ENCODE measurements around the gene ZC3H11A. TPM values are rescaled to one million over a fixed set of nuclear protein-coding genes. Genes with fewer than 3 reads are reported as not detected.
"Not testable (repeated sequence)": the region's sequence is repeated elsewhere in the genome, so short reads cannot be mapped to it uniquely, and the experiment has no call there.

Gene ZC3H11A
- total RNA-seq, 2 experiments from 2014 or later, result 67.6 to 73.3 TPM

GRCh38 chr1:203789966-203790365 is 5.5 kb upstream of the ZC3H11A start:
- no peak overlapping the region for H3K27ac ChIP-seq (ENCODE audit: low read depth in 1 of 2, low read length in 2 of 2)
- no peaks in the 10 kb centered on the region for H3K27me3 Mint-ChIP-seq
- no peak overlapping the region for H3K4me3 Mint-ChIP-seq
- no peak overlapping the region for H3K27ac Mint-ChIP-seq
- H3K4me1 ChIP-seq (ENCODE audit: insufficient read depth, low read length), result peaks cover 4% of the 10 kb centered on the region
- intact Hi-C loops (cut with DNase I, micrococcal nuclease), result loop anchor here (5.0 to 10.0 kb wide), 4 partner anchors 33 to 1445 kb away; partner anchors contain the start of genes PPP1R12B (in 1 of the 2) and UBE2T (in 1 of the 2)
- TF ChIP-seq CTCF (IDR thresholded peaks at IDR 0.05), result no peak
- no peak overlapping the region for H3K4me3 ChIP-seq (ENCODE audit: low read length)
- H3K36me3 Mint-ChIP-seq (ENCODE audit: low read depth), result no peaks in the 10 kb centered on the region
- peaks cover 4% of the 10 kb centered on the region for H3K4me1 Mint-ChIP-seq (ENCODE audit: low read depth)
- DNase-seq, result no peak
- no peaks in the 10 kb centered on the region for H3K9me3 Mint-ChIP-seq
- POLR2A ChIA-PET, result no interaction called here
- H3K9me3 ChIP-seq (ENCODE audit: control insufficient read depth in 1 of 2, insufficient read depth in 1 of 2, low read length in 2 of 2), result no peaks in the 10 kb centered on the region
- CTCF ChIA-PET, result no interaction called here
- no peaks in the 10 kb centered on the region for H3K36me3 ChIP-seq (ENCODE audit: insufficient read depth, low read length)
- no peak for ATAC-seq (ENCODE audit: poor library complexity)
- no peaks in the 10 kb centered on the region for H3K27me3 ChIP-seq (ENCODE audit: control insufficient read depth in 1 of 2, insufficient read depth in 2 of 2, low read length in 2 of 2)

- no peaks in the 10 kb centered on the region for H3K9me3 ChIP-seq (ENCODE audit: control insufficient read depth in 1 of 2, insufficient read depth in 1 of 2, low read length in 2 of 2)
- H3K27ac Mint-ChIP-seq, result no peak overlapping the region
- POLR2A ChIA-PET, result interaction anchor here (1.4 kb wide), 1 partner anchor 26 kb away, joined by 3 read pairs; the partner anchor contains the start of gene LAX1
Measured at GRCh38 chr1:203791498-203791897, 3.9 kb upstream of the ZC3H11A start.

GRCh38 chr1:203792486-203792885 is 2.9 kb upstream of the ZC3H11A start:
- Histone ChIP-seq H3K27ac (ENCODE audit: low read depth in 1 of 2, low read length in 2 of 2) (no peak overlapping the region), H3K36me3 (ENCODE audit: insufficient read depth, low read length) (peaks cover 5% of the 10 kb centered on the region), H3K4me3 (ENCODE audit: low read length) (no peak overlapping the region), H3K9me3 (ENCODE audit: control insufficient read depth in 1 of 2, insufficient read depth in 1 of 2, low read length in 2 of 2) (no peaks in the 10 kb centered on the region), H3K4me1 (ENCODE audit: insufficient read depth, low read length) (peaks cover 12% of the 10 kb centered on the region), H3K27me3 (ENCODE audit: control insufficient read depth in 1 of 2, insufficient read depth in 2 of 2, low read length in 2 of 2) (no peaks in the 10 kb centered on the region)
- no peak for ATAC-seq (ENCODE audit: poor library complexity)
- Mint-ChIP-seq H3K36me3 (ENCODE audit: low read depth) (peaks cover 18% of the 10 kb centered on the region), H3K27me3 (no peaks in the 10 kb centered on the region), H3K9me3 (no peaks in the 10 kb centered on the region), H3K4me1 (ENCODE audit: low read depth) (peaks cover 24% of the 10 kb centered on the region), H3K4me3 (no peak overlapping the region), H3K27ac (no peak overlapping the region)
- DNase-seq, result no peak
- POLR2A ChIA-PET, result no interaction called here
- no peak for TF ChIP-seq CTCF (IDR thresholded peaks at IDR 0.05)
- CTCF ChIA-PET, result interaction anchor here (0.7 to 0.9 kb wide), 2 partner anchors 167 to 720 kb away, joined by 4 read pairs; no protein-coding TSS in a partner anchor
- intact Hi-C loops (cut with DNase I, micrococcal nuclease), result loop anchor here (5.0 to 10.0 kb wide), 4 partner anchors 35 to 1448 kb away; partner anchors contain the start of genes PPP1R12B (in 1 of the 2) and UBE2T (in 1 of the 2)

More at GRCh38 chr1:203791498-203791897, 3.9 kb upstream of the ZC3H11A start:
- no peak for TF ChIP-seq CTCF (IDR thresholded peaks at IDR 0.05)
- H3K27ac ChIP-seq (ENCODE audit: low read depth in 1 of 2, low read length in 2 of 2), result no peak overlapping the region
- Mint-ChIP-seq H3K4me1 (ENCODE audit: low read depth) (peaks cover 15% of the 10 kb centered on the region), H3K27me3 (no peaks in the 10 kb centered on the region), H3K9me3 (no peaks in the 10 kb centered on the region), H3K36me3 (ENCODE audit: low read depth) (peaks cover 11% of the 10 kb centered on the region), H3K4me3 (no peak overlapping the region)
- CTCF ChIA-PET, result interaction anchor here (1.1 kb wide), 1 partner anchor 15 kb away, joined by 3 read pairs; no protein-coding TSS in a partner anchor
- intact Hi-C loops (cut with DNase I, micrococcal nuclease), result loop anchor here (5.0 to 10.0 kb wide), 4 partner anchors 34 to 1447 kb away; partner anchors contain the start of genes PPP1R12B (in 1 of the 2) and UBE2T (in 1 of the 2)
- no peaks in the 10 kb centered on the region for H3K36me3 ChIP-seq (ENCODE audit: insufficient read depth, low read length)
- DNase-seq, result no peak
- H3K27me3 ChIP-seq (ENCODE audit: control insufficient read depth in 1 of 2, insufficient read depth in 2 of 2, low read length in 2 of 2), result no peaks in the 10 kb centered on the region
- ATAC-seq (ENCODE audit: poor library complexity), result no peak
- no peak overlapping the region for H3K4me3 ChIP-seq (ENCODE audit: low read length)
- peaks cover 9% of the 10 kb centered on the region for H3K4me1 ChIP-seq (ENCODE audit: insufficient read depth, low read length)

- H3K4me3 ChIP-seq (ENCODE audit: low read length); H3K27ac ChIP-seq (ENCODE audit: low read depth in 1 of 2, low read length in 2 of 2); H3K27me3 Mint-ChIP-seq; H3K4me3 Mint-ChIP-seq; ATAC-seq (ENCODE audit: poor library complexity); H3K27me3 ChIP-seq (ENCODE audit: control insufficient read depth in 1 of 2, insufficient read depth in 2 of 2, low read length in 2 of 2); H3K9me3 ChIP-seq (ENCODE audit: control insufficient read depth in 1 of 2, insufficient read depth in 1 of 2, low read length in 2 of 2); H3K9me3 Mint-ChIP-seq; DNase-seq: not testable (repeated sequence)
- Mint-ChIP-seq H3K27ac (peak overlapping the region; percentile 62), H3K4me1 (ENCODE audit: low read depth) (peaks cover 35% of the 10 kb centered on the region), H3K36me3 (ENCODE audit: low read depth) (peaks cover 29% of the 10 kb centered on the region)
- peaks cover 14% of the 10 kb centered on the region for H3K36me3 ChIP-seq (ENCODE audit: insufficient read depth, low read length)
- CTCF ChIA-PET, result interaction anchor here (1.4 kb wide), 1 partner anchor 168 kb away, joined by 5 read pairs; no protein-coding TSS in a partner anchor
- POLR2A ChIA-PET, result interaction anchor here (1.8 kb wide), 1 partner anchor 29 kb away, joined by 19 read pairs; the partner anchor contains the start of gene LAX1
- intact Hi-C loops (cut with DNase I, micrococcal nuclease), result loop anchor here (5.0 to 10.0 kb wide), 4 partner anchors 36 to 1449 kb away; partner anchors contain the start of genes PPP1R12B (in 1 of the 2) and UBE2T (in 1 of the 2)
- peaks cover 22% of the 10 kb centered on the region for H3K4me1 ChIP-seq (ENCODE audit: insufficient read depth, low read length)
Measured at GRCh38 chr1:203793561-203793960, 1.9 kb upstream of the ZC3H11A start.

Measured in CD4-positive, alpha-beta T cell (primary cell).